HG03175 (cell line): ENCODE results near the gene CRHR1.

Source experiments
- ATAC-seq: cut with Tn5 transposase; IDR thresholded peaks from one replicate; pipeline ENCODE4 v1.9.1; 2021; ENCODE audit warnings: mild to moderate bottlenecking, moderate library complexity; ENCODE audit not compliant: unreplicated experiment

CRHR1 gene

DNA sequence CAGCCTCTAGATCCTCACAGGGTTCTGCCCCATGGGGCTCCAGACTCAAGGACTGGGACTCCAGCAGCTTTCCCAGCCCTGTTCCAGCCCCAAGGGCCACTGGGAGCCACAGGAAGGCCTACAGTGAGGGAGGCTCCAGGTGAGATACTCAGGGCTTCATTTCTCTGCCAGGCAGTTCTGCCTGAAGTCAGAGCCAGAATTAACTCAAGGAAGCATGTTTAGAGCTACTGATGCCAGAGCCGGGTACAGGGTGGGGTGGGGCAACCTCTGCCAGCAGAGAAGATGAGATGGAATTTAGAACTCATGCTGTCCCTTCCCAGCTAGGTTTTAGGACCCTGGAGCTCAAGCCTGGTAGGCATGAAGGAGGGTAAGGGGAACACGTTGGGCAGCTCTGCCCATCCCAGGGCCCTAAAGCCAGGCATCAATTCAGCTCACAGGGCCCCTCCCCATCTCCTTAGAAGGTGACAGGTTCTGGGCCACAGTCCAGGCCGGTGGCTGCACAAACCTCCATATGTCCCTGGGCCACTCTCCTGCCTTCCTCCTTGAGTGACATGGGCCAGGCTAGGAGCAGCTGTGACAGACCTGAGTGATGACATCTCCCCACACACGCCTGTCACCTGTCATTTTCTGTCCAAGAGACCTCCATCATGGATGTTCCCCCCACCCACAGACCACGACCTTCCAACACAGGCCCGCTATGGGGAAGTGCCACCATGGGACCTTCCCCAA lies 36.1 kb downstream of the CRHR1 start:
- no peak for ATAC-seq

DNA sequence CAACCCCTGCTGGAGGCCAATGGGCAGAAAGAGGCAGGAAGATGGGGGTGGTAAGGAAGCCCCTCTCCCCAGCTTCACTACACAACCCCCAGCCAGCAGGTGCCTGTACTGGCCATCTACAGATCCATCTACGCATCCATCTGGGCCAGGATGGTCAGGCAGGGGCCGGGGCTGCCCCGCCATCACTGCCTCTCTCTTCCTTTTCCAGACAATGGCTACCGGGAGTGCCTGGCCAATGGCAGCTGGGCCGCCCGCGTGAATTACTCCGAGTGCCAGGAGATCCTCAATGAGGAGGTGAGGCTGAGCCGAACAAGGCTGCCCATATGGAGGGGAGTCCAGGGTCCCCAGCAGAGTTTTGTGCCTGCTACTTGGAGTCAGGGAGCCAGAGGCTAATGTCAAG lies 37.0 kb downstream of the CRHR1 start:
- no peak for ATAC-seq

DNA sequence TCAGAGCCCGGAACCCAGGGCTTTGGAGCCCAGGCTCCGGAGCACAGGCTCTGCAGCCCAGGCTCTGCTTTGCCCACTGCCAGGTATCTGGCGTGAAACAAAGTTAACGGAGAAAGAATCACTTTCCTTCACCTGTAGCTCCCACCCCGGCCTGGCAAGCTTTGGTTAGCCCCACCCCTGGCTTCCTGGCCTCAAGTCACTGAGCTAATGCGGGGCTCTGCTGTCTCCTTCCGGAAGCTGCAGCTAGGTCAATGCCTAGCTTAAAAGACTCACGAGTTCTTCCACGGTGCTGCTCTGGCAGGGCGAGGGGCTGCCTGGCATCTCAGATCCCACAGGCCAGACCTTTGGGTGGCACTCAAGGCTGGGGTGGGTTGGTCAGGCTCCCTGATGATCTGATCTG lies 39.5 kb downstream of the CRHR1 start:
- no peak for ATAC-seq

GRCh38 chr17:45824475-45824874 lies 40.4 kb downstream of the CRHR1 start:
- ATAC-seq: no peak

DNA sequence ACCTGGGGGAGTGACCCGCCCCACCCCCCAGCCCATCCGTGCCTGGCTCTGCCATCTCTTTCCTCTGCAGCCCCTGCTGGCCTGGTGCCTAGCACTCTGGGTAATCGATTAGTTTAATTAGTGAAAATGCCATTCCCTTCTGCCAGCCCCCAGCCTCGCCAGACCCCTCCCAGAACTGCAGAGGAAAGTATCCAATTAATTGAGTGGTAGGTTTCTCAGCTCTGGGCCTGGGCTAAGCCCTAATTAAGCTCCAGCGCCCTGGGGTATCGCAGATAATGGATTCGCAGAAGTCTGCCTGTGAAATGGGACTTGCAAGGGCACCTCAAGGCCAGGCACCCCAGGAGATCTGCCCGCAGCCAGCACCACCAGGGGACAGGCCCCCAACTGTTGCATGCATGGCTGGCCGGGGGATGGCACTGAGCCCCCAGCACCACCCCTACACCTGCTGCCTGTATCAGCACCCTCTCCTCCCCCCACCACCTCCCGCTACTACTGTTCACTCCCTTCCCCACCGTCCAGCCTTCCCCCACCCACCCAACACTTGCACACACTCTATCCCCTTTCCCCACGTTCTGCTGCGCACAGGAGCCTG lies 40.9 kb downstream of the CRHR1 start:
- ATAC-seq: no peak

DNA sequence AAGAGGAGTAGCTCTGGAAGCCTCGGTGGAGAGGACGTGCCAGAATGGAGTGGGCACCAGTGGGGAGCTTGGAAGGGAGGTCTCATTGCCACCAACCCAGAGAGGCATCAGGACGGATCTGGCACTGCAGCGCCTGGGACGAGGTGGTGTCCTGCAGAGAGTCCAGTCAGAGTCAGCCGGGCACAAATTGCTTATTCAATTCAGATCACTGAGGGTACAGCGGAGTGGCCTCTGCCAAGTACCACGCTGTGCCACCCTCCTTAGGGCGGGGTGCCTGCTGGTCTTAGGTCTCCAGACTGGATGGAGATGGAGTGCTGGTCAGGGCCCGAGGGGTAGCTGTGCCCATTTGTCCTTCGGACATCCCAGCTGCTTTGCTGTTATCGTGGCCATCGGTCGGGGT lies 41.7 kb downstream of the CRHR1 start:
- ATAC-seq: no peak

DNA sequence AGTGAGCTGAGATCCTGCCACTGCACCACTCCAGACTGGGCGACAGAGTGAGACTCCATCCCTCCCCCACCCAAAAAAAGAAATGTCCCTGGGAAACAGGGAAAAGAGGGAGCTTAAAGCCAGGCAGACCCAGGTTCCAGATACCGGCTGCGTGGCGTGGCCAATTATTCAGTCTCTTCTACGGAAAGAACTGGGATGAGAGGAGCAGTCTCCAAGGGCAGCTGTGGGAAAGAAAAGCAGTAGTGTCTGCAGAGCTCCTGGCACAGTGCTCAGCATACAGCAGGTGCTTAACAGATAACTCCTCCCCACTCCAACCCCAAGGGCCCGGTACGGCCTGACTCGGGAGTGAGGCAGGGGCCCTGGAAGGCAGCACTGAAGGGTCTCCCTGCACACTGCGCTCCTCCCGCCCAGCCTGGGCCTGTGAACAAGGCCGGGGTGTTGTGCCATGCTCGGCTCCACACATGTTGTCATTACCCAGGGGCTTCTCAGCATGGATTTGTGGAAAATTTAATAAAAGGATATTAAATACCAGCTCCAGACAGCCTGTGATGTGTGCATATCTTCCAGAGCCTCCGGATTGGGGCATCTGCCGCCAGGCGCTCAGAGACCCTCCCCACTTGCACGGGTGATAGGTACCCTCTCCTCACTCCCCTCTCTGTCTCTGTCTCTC lies 42.9 kb downstream of the CRHR1 start:
- ATAC-seq: no peak

DNA sequence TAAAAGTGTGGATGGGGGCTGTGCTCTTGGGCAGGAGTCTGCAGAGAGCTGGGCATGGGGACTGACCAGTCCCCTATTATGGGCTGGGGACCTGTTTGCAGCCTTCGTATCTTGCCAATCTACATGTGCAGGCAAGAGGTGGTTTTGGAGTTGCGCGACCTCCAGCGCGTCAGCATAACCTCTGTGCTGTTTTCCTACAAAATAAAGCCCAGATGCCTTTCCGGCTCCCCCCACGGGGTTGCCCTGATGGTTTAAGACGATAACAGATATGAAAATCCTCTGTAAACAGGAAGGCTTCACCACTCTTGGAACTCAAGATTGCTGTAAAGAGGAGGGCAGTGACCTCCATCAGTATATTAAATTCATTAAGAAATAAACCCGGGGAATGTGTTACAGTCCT lies 44.1 kb downstream of the CRHR1 start:
- no peak for ATAC-seq

DNA sequence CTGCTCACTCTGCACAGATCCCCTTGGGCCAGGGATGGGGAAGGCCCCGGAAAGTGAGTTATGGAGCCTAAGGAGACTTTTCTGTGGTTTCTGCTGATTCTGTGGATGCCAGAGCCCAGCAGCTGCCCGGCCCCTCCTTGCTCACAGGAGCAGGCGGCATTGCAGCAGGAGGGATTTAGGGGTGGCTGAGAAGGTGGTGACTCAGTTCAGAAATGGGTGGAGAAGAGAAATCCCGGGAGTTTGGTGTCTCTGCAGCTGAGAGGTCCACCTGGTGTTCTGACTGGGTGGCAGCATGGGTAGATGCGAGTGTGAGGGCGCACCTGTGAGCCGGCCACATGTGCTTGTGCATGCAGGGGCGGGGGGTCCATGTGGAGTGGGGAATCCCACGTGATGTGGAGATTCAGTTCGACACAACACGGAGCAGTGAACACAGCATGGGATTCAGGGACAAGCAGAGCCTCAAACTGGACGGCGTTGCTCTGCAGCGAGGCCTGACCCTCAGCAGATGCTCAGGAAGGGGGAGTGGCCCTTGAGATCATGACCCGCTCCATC lies 44.5 kb downstream of the CRHR1 start:
- ATAC-seq: no peak

GRCh38 chr17:45833920-45834319 lies 49.8 kb downstream of the CRHR1 start:
- ATAC-seq: no peak

- ATAC-seq: no peak
Measured at GRCh38 chr17:45834471-45835396, 50.6 kb downstream of the CRHR1 start.

- no peak for ATAC-seq
Measured at GRCh38 chr17:45835481-45835880, 51.4 kb downstream of the CRHR1 start.

DNA sequence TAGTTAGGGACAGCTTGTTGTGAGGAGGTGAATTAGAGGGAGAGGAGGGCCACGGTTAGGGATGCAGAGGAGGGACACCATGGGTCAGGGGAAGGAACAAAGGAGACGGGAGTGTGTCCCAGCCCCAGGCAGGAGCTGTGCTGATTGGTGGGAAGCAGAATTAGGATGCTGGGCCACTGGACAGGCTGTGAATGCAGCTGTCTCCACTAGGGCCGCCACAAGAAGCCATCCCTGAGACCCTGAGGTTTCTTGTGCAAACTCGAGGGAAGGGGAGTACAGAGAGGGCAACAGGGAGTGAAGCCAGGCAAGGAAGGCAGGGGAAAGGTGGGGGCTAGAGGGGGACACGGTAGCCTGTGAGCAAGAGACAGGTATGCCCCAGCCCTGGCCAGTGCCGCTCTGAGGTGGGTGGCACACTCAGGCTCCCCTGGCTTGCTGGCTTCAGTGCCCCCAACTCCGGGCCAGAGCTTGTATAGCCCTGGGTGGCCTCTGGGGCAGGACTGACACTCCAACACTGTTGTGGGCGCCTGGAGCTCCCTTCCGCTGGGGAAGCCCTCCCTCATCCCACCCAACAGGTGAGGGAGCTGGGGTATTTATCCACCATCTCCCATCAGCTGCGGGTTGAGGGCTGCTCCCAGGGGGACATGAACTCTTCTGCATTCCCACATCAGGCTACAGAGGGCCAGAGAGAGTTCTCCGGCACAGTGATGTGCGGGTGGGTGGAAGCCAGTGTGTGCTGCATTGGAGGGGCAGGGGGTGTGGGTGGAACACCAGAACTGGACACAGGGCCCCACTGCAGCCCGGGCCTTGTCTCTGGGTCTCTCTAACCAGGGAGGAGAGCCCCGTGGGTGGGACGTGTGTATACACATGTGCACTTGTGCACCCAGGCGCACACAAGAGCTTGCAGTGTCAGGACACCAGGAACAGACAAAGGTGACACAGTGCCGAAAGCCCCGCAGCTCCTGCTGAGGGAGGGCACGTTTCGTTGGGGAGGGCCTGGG lies 52.2 kb downstream of the CRHR1 start:
- ATAC-seq: no peak

- ATAC-seq: no peak
Measured at GRCh38 chr17:45837187-45837586, 53.1 kb downstream of the CRHR1 start.

DNA sequence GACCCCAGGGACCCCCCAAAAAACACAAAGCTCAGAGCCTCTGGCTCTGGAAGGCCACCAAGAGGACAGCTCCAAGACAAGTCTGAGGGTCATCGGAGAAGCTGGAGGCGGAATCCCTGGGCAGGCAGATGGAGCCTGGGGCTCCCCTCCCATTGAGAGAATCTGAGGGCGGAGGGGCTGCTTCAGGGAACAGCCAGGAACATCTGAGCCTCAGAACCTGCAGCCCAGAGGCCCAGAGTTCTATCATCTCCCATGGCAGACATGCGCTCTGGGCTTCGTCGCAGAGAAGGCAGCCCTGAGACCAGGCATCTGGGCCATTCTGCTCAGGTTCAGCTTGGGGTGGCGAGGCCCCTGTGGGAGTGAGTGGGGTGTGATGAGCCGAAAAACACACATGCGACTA lies 53.5 kb downstream of the CRHR1 start:
- no peak for ATAC-seq

DNA sequence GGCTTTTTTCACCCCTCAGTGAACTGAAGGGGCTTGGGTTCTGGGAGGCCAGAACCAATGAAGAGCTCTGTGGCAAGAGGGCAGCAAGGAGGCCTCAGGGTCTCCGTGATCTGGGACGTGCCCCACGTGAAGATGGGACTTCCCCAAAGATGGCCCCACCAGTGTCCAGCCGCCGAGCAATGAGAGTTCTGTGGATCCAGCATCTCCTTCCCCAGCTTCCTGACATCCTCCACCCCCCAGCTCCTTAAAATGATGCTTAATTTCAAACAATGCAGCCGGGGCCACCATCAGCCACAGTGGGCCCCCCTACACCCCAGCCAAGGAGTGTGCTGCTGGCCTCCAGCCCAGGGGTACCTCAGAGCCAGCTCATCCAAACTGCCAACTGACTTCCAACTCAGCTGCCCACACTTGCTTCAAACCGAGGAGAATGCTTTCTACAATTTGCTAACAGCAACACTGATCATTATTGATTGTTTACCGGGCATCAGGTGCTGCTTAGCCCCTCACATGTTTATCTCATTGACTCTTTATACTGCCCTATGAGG lies 54.7 kb downstream of the CRHR1 start:
- ATAC-seq: no peak

DNA sequence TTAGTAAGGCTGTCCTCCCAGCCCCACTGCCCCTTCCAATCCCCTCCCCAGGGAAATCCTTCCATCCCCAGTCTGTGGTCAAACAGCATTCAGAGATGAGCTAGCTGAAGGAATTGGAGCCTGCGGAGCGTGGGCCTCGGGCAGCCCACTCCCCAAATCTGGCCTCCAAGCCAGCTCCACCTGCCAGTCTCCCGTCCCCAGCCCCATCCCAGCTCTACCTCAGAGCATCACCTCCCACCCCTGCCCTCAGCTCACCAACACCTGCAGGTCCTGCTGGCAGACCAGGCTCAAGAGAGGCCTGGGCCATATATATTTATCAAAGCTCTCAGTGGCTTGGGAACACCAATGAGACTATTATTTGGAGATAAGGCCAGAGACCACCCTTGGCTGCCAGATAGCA lies 55.3 kb downstream of the CRHR1 start:
- ATAC-seq: no peak

GRCh38 chr17:45841186-45841585 lies 57.1 kb downstream of the CRHR1 start:
- ATAC-seq: no peak

DNA sequence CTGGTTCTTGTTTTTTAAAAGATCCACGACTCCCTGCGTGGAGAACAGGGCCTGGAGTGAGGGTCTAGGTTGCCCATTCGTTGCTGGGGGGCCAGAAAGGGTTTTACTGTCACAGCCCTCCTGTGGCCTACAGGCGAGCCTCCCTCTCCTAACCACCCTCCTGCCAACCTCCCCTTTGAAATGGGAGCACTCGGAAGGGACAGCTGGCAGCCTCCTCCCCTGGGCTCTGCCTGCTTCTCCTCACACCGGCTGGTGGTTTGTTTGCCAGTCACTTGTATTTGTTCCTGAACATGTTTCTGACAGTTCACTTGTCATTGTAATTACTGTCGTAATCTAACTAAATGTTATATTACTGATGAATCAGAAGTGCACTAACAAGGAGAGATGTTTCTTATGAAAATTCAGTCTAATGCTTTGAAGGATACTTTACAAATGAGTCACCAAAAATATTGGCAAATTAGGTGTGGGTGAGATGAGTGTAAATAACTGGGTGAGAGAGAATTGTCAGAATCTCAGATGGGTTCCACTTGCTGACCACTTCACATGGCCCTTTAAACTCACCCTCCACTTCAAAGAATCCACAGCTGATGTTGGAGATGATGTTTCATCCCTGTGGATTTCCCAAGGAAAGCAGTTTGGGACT lies 57.9 kb downstream of the CRHR1 start:
- no peak for ATAC-seq
